HG03066 (cell line): Measurements from ENCODE around the gene RIPPLY3.

Experiments used
- ATAC-seq: cut with Tn5 transposase; IDR thresholded peaks from one replicate; pipeline ENCODE4 v1.9.1; 2021; ENCODE audit warnings: low read depth; ENCODE audit not compliant: unreplicated experiment

RIPPLY3 gene

GRCh38 chr21:37006486-37007291, at the start of gene RIPPLY3:
RIPPLY3 (plus strand) TSS chr21:37006702; CDS start chr21:37006773, 71 bp downstream.
- ATAC-seq, result no peak

- ATAC-seq, result no peak
These were observed 47.3 kb upstream of the RIPPLY3 start for GRCh38 chr21:36959020-36959835.

GRCh38 chr21:36960676-36961284, 45.7 kb upstream of the RIPPLY3 start:
- no peak for ATAC-seq

GRCh38 chr21:36962098-36962780, 44.3 kb upstream of the RIPPLY3 start:
- ATAC-seq, result no peak

GRCh38 chr21:36964398-36964797, 42.1 kb upstream of the RIPPLY3 start:
- ATAC-seq, result no peak

- no peak for ATAC-seq
These were observed 41.4 kb upstream of the RIPPLY3 start for GRCh38 chr21:36964827-36965719.

- no peak for ATAC-seq
These were observed 40.8 kb upstream of the RIPPLY3 start for GRCh38 chr21:36965720-36966065.

GRCh38 chr21:36966066-36966820, 40.3 kb upstream of the RIPPLY3 start, which contains the start of gene HLCS:
HLCS (minus strand) TSS chr21:36966669; CDS start chr21:36966638, 31 bp downstream.
- ATAC-seq, result peak; percentile 70

- peak; percentile 40 for ATAC-seq
These were observed 39.4 kb upstream of the RIPPLY3 start for GRCh38 chr21:36966821-36967768.

GRCh38 chr21:36968414-36968813, 38.1 kb upstream of the RIPPLY3 start:
- no peak for ATAC-seq

- ATAC-seq, result no peak
These were observed 37.5 kb upstream of the RIPPLY3 start for GRCh38 chr21:36968976-36969375.

- no peak for ATAC-seq
These were observed 32.3 kb upstream of the RIPPLY3 start for GRCh38 chr21:36973986-36974850.

- no peak for ATAC-seq
These were observed 31.7 kb upstream of the RIPPLY3 start for GRCh38 chr21:36974851-36975192.

GRCh38 chr21:36976228-36976861, 30.2 kb upstream of the RIPPLY3 start:
- ATAC-seq, result no peak

GRCh38 chr21:36976882-36977651, 29.4 kb upstream of the RIPPLY3 start:
- peak; percentile 57 for ATAC-seq
